H1 (cell line): ENCODE data around the gene C1orf52. TPM values are rescaled to one million over a fixed set of nuclear protein-coding genes. Genes with fewer than 3 reads are reported as not detected.

Source experiments
- ASH2L ChIP-seq: fragments of 200-600, 300-600 bp; sonication (generic); IDR thresholded peaks from one replicate; pipeline ENCODE4 v1.7.1; 2017; ENCODE audit warnings: low read length
- NANOG ChIP-seq: IDR thresholded peaks from 2 replicates; pipeline ENCODE4 v1.6.1; 2011; ENCODE audit warnings: low read length, low read depth, mild to moderate bottlenecking, inconsistent platforms; ENCODE audit not compliant: insufficient read depth, poor library complexity, severe bottlenecking
- RBBP5 ChIP-seq: IDR thresholded peaks from 2 replicates; pipeline ENCODE4 v1.7.1; 2012; ENCODE audit warnings: low read depth, mild to moderate bottlenecking, inconsistent platforms, low read length, moderate library complexity, borderline replicate concordance
- SP2 ChIP-seq: IDR thresholded peaks from 2 replicates; pipeline ENCODE4 v1.6.1; 2012; ENCODE audit warnings: mild to moderate bottlenecking, low read length, inconsistent platforms
- TAF7 ChIP-seq: optimal IDR thresholded peaks from 2 replicates; pipeline ENCODE3; 2011; ENCODE audit warnings: low read depth, mild to moderate bottlenecking, inconsistent platforms, low read length, moderate library complexity, borderline replicate concordance
- YY1 ChIP-seq: IDR thresholded peaks from 2 replicates; pipeline ENCODE4 v1.6.1; 2011; ENCODE audit warnings: low read depth, mild to moderate bottlenecking, low read length
- polyA plus RNA-seq, 7 experiments: library from polyadenylated mRNA; depleted of rRNA in 3 of 7; stranded (reverse) in 5 of 7; unstranded in 2 of 7; fragments of >200 nt in 5 of 7; fragments of 200-250 nt in 2 of 7; gene quantifications; 1 replicate in 5 of 7; 2 replicates in 1 of 7; 4 replicates in 1 of 7; pipeline versions ENCODE4 v1.2.1 to v1.2.3, GENCODE V29; 2011 to 2013; ENCODE audit warnings: missing spikeins in 2 of 7, mixed read lengths in 2 of 7
- total RNA-seq: library from RNA; stranded (reverse); fragmentation: NEBNext Ultra II Directional; extraction: Animal tissue kit (Norgen Biotek cat#: 25700); gene quantifications from 2 replicates; pipeline ENCODE4 v1.2.1, GENCODE V29; 2021

C1orf52 gene
- total and polyA plus RNA-seq, 2 of the 8 experiments (the other 6 are each of a cell fraction or from before 2014, with no cell fraction given): 29.2 to 39.1 TPM

DNA sequence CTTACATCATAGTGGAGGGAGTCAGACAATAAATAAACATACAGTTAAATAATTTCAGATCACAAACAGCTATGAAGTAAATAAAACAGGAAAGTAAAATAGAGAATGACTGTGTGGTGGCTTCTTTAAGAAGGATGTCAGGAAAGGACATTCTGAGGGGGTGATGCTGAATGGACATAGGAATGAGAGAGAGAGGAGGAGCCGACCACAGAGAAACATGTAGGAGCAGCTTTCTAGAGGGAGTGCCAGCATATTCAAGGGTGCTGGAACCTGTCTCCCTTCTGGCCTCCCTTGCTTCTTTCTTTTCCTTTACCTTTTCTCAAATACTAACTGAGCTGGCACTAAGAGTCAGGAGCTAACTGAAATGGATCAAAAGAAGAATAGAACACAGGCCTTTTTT, 37.5 kb upstream of the C1orf52 start (continued):
- no peak for TF ChIP-seq ASH2L
- no peak for TF ChIP-seq TAF7
- no peak for TF ChIP-seq YY1
- no peak for TF ChIP-seq SP2
- no peak for TF ChIP-seq RBBP5
- no peak for TF ChIP-seq NANOG
